ENCODE results near the gene SEC24A. TPM values are rescaled to one million over a fixed set of nuclear protein-coding genes. Genes with fewer than 3 reads are reported as not detected.
"Not testable (repeated sequence)": the region's sequence is repeated elsewhere in the genome, so short reads cannot be mapped to it uniquely, and the experiment has no call there.

Gene SEC24A
- 52.7 TPM for total RNA-seq
- polyA plus RNA-seq, result 7.8 TPM

DNA sequence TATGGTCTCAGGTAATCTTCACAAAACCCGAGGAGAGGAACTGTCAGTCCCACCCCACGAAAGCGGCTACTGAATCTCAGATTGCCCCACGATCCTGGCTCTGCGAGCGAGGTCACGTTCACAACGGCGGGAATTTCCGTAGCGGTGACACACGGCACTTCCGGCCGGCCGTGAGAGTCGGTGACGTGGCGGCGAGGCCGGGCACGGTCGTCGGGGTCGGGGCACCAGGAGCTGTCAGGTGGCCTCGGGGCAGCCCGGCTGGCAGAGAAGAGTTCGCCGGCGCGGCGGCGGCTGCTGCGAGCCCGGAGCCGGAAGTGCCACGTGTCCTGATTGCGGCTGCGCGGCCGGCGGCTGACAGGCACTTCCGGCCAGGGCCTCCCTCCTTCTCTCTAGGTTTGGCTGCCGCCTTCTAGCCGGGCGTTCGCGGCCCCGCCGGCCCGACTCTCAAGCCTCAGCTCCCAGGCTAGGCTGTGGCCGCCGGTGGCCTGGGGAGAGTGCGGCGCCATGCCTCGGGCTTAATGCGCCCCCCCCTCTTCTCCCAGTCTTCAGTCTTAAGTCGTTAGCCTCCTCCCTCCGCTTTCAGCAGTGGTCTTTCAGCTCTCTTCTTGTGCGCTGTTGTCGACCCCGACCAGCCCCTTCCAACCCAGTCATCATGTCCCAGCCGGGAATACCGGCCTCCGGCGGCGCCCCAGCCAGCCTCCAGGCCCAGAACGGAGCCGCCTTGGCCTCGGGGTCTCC is at the start of gene SEC24A:
Gene SEC24A, plus strand, starts transcription at position 361 of the 738 bp plus-strand sequence. Its CDS starts 292 bp downstream, at position 653.
- peak within 1 kb of the TSS; percentile 90 for H3K27ac ChIP-seq (ENCODE audit: low read depth)
- H3K36me3 ChIP-seq (ENCODE audit: insufficient read depth), result no peaks in the 10 kb centered on the region
- no peaks in the 10 kb centered on the region for H3K4me1 ChIP-seq (ENCODE audit: insufficient read depth)
- DNase-seq (ENCODE audit: extremely low spot score), result peak; percentile 21
- peak within 1 kb of the TSS; percentile 95 for H3K4me3 ChIP-seq (ENCODE audit: low read depth, low read length)
- under 1% methylated on average over 69 of the region's 69 CpGs for WGBS

DNA sequence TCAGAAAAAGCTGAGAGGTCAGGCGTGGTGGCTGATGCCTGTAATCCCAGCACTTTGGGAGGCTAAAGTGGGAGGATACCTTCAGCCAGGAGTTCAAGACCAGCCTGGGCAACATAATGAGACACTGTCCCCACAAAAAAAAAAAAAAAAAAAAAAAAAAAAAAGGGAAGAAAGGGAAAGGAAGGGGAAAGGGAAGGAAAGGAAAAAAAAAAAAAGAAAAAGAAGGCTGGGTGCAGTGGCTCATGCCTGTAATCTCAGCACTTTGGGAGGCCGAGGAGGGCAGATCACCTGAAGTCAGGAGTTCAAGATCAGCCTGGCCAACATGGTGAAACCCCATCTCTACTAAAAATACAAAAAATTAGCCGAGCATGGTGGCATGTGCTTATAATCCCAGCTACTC is 48.8 kb upstream of the SEC24A start:
- not testable (repeated sequence) for H3K4me3 ChIP-seq (ENCODE audit: low read depth, low read length); H3K4me1 ChIP-seq (ENCODE audit: insufficient read depth); H3K27ac ChIP-seq (ENCODE audit: low read depth); DNase-seq (ENCODE audit: extremely low spot score); H3K36me3 ChIP-seq (ENCODE audit: insufficient read depth)
- 89% methylated on average over 3 of the region's 3 CpGs for WGBS

DNA sequence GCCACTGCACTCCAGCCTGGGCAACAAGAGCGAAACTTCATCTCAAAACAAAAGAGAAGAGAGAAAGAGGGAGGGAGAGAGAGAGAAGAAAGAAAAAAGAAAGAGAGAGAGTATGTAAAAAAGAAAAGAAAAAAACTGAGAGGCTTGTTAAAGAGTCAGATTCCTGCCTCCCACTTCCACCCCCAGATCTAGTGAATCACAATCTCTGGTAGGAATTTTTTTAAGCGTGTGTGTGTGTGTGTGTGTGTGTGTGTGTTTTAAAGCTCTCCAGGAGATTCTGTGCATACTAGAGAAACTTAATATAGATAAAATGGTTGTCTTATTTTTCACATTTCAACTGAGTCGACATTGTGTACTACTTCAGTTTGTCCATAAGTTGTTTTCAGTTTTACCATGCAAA is 48.0 kb upstream of the SEC24A start:
- H3K27ac ChIP-seq (ENCODE audit: low read depth), result no peak overlapping the region
- DNase-seq (ENCODE audit: extremely low spot score), result no peak
- no peak overlapping the region for H3K4me3 ChIP-seq (ENCODE audit: low read depth, low read length)
- H3K36me3 ChIP-seq (ENCODE audit: insufficient read depth), result peaks cover 5% of the 10 kb centered on the region
- WGBS, result 77% methylated on average over 3 of the region's 3 CpGs
- no peaks in the 10 kb centered on the region for H3K4me1 ChIP-seq (ENCODE audit: insufficient read depth)

DNA sequence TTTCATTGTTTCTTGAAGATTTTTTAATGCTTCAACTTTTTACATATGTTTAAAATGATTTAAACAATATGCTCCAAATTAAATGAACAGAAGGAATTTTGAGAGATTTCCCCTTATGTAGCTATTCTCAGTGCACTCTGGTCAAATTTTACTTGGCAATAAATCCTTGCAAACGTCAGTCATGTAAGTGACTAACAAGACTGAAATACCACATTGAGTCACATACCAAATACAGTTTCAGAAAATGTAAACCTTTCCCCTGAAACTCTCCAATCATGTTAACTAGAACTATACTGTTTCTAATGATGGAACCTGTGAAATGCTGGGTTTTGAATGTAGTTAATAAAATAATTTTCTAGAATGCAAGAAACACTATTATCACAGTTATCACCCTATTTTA is 45.5 kb upstream of the SEC24A start:
- Histone ChIP-seq H3K4me3 (ENCODE audit: low read depth, low read length) (no peak overlapping the region), H3K36me3 (ENCODE audit: insufficient read depth) (peaks cover 7% of the 10 kb centered on the region), H3K4me1 (ENCODE audit: insufficient read depth) (no peaks in the 10 kb centered on the region), H3K27ac (ENCODE audit: low read depth) (no peak overlapping the region)
- 45% methylated on average over 1 of the region's 1 CpG for WGBS
- no peak for DNase-seq (ENCODE audit: extremely low spot score)

DNA sequence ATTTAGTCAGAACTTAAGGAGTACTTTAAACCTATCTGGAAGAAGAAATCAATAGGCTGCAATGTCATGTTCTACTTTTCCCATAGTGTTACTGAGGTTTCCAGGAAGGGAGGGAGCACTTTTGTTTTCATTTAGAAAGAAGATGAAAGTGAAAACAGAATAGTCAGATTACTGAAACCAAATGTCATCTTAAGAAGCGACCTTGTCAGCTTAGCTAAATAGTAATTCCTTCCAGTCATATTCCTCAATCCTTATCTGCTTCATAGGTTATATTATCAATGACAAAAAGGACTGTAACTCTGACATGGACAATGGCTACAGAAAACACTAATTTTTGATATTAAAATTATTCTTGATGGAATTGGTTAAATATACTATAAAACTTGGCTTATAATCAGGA is 43.7 kb upstream of the SEC24A start:
- no peak for DNase-seq (ENCODE audit: extremely low spot score)
- 88% methylated on average over 1 of the region's 1 CpG for WGBS
- Histone ChIP-seq H3K4me1 (ENCODE audit: insufficient read depth) (no peaks in the 10 kb centered on the region), H3K27ac (ENCODE audit: low read depth) (no peak overlapping the region), H3K36me3 (ENCODE audit: insufficient read depth) (peaks cover 9% of the 10 kb centered on the region), H3K4me3 (ENCODE audit: low read depth, low read length) (no peak overlapping the region)

DNA sequence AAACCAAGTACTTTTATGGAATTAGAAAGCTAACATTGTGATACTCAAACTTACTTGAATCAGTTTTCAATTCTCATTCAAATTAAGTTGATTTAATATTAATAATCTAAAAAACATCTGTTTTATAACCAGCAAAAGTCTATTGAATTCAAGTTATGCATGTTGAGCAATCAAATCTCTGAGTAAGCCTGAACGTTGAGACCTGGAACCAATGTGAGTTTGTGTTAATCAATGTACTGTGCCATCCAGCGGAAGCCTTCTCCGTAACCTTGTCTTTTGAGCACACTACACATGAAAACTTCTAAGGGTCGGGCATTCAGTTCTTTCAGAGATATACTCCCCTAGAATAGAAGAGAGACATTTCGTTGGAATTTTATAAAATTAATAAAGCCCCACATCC is 41.9 kb upstream of the SEC24A start:
- H3K36me3 ChIP-seq (ENCODE audit: insufficient read depth), result peaks cover 9% of the 10 kb centered on the region
- WGBS, result 90% methylated on average over 5 of the region's 5 CpGs
- no peak for DNase-seq (ENCODE audit: extremely low spot score)

DNA sequence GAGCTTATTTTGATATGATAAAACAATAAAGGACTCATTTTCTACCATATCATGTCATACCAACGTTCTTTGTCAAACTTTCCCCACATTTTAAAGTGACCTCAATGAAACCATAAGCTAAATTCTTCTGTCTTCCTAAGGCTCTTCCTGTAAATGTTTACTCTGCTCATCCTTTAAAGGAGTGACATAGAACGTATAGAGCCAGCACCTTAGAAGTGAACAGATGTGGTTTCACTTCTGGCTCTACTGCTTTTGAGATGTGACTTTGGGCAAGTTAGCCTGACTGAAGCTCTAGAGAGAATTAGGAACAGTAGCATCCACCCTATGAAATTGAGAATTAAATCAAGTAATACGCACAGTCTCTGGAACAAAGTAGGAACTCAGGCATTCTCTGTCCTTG is 40.0 kb upstream of the SEC24A start:
- H3K27ac ChIP-seq (ENCODE audit: low read depth), result no peak overlapping the region
- H3K36me3 ChIP-seq (ENCODE audit: insufficient read depth), result peaks cover 9% of the 10 kb centered on the region
- WGBS, result 83% methylated on average over 3 of the region's 3 CpGs

More for the DNA sequence above, 41.9 kb upstream of the SEC24A start:
- Histone ChIP-seq H3K27ac (ENCODE audit: low read depth) (no peak overlapping the region), H3K4me3 (ENCODE audit: low read depth, low read length) (no peak overlapping the region), H3K4me1 (ENCODE audit: insufficient read depth) (no peaks in the 10 kb centered on the region)

DNA sequence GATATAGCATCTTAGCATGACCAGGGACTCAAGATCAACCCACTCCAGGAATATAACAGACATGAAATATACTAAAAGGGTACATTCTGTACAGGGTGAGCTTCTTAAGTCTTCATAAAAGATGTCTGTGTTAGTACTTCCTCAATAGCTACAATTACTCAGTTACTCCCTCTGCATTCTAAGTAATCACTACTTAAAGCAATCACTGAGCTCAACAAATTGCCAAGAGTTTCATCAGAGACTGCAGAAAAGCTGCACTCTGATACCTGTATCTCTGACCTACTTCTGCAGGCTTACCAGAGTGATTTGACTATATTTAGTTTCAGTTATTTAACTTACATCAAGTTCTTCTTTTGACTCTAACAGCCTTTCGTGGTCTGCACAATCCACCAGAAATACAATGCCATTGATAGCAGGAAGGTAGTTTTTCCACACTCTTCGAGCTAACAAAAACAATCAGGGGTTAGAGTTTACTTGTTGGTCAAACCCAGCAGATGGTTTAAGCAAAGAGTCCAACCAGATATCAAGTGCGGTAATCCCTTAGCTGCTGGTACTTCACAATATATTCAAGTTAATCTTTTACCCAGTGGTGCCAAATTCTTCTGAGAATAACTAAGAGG is 39.2 kb upstream of the SEC24A start:
- H3K4me3 ChIP-seq (ENCODE audit: low read depth, low read length), result no peak overlapping the region
- WGBS, result 82% methylated on average over 3 of the region's 3 CpGs
- H3K4me1 ChIP-seq (ENCODE audit: insufficient read depth), result no peaks in the 10 kb centered on the region
- peaks cover 6% of the 10 kb centered on the region for H3K36me3 ChIP-seq (ENCODE audit: insufficient read depth)
- no peak for DNase-seq (ENCODE audit: extremely low spot score)
- H3K27ac ChIP-seq (ENCODE audit: low read depth), result no peak overlapping the region

More for the DNA sequence above, 40.0 kb upstream of the SEC24A start:
- no peaks in the 10 kb centered on the region for H3K4me1 ChIP-seq (ENCODE audit: insufficient read depth)
- H3K4me3 ChIP-seq (ENCODE audit: low read depth, low read length), result no peak overlapping the region
- DNase-seq (ENCODE audit: extremely low spot score), result no peak

DNA sequence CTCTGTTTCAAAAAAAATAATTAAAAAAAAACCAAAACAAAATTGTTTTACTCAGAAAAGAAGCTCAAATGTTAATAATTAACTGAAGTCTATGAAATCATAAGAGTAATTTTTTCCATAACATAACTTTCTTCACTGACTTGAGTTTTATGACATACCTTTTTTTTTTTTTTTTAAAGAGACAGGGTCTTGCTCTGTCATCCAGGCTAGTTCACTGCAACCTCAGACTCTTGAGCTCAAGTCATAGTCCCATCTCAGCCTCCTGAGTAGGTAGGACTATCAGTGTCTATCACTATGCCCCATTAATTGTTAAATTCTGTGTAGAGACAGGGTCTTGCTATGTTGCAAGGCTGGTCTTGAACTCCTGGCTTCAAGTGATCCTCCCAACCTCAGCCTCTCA is 37.9 kb upstream of the SEC24A start:
- DNase-seq (ENCODE audit: extremely low spot score), result no peak
- Histone ChIP-seq H3K36me3 (ENCODE audit: insufficient read depth) (peaks cover 6% of the 10 kb centered on the region), H3K27ac (ENCODE audit: low read depth) (no peak overlapping the region), H3K4me3 (ENCODE audit: low read depth, low read length) (no peak overlapping the region), H3K4me1 (ENCODE audit: insufficient read depth) (no peaks in the 10 kb centered on the region)

DNA sequence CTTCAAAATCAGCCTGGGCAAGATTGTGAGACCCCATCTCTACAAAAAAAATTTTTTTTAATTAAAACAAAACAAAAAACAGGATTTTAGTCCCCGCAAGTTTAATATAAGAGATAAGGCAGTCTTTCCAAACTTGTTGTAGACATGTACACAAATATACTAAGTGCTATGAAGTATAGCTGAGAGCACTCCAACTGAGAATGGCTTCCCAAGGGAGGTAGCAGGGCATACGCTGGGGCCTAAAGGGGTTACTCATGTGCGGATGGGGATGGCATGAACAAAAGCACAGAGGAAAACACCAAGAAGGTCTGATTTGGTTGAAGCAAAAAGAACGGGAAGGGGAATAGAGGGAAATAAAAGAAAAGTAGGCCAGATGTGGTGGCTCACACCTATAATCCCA is 37.1 kb upstream of the SEC24A start:
- no peak for DNase-seq (ENCODE audit: extremely low spot score)
- Histone ChIP-seq H3K4me3 (ENCODE audit: low read depth, low read length) (no peak overlapping the region), H3K27ac (ENCODE audit: low read depth) (no peak overlapping the region), H3K4me1 (ENCODE audit: insufficient read depth) (no peaks in the 10 kb centered on the region), H3K36me3 (ENCODE audit: insufficient read depth) (peaks cover 6% of the 10 kb centered on the region)
- 96% methylated on average over 4 of the region's 4 CpGs for WGBS

DNA sequence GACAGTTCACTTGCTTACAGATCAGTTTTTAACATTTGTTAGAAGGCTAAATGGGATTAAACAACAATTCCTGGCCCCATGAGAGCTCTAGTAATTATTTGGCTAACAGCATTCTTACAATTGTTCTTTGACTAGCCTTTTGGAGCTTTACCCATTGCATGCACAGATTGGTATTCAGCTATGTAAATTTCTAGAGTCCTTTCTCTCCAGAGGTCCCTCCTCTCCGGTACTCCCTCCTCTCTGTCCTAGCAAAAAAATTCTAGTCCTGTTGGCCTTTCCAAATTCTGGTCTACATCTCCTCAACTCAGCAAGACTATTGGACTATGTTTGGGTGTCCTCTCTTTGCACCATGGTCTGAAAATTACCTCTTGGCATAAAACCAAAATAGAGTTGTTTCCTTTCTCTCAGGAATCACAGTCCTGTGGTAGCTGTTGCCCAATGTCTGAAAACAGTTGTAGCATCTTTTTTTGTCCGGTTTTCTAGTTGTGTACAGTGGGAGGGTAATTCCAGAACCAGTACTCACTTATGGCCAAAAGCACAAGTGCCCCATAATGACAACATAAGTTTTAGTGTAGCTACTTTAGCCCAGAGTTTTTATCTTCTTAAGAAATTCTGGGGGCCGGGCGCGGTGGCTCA is 34.0 kb upstream of the SEC24A start:
- no peak for DNase-seq (ENCODE audit: extremely low spot score)
- Histone ChIP-seq H3K27ac (ENCODE audit: low read depth) (no peak overlapping the region), H3K4me3 (ENCODE audit: low read depth, low read length) (no peak overlapping the region), H3K4me1 (ENCODE audit: insufficient read depth) (no peaks in the 10 kb centered on the region), H3K36me3 (ENCODE audit: insufficient read depth) (peaks cover 2% of the 10 kb centered on the region)
- 92% methylated on average over 5 of the region's 5 CpGs for WGBS

DNA sequence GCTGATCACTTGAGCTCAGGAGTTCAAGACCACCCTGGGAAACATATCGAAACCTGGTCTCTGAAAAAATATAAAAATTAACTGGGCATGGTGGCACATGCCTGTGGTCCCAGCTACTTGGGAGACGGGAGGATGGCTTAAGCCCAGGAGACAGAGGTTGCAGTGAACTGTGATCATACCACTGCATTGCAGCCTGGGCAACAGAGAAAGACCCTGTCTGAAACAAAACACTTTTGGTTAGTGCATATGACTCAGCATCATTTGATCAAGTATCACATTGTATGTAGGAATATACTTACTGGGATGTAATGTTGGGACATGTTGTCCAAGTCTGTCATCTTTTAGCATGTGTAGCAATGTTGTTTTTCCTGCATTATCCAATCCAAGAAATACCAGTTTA is 28.0 kb upstream of the SEC24A start:
- no peaks in the 10 kb centered on the region for H3K4me1 ChIP-seq (ENCODE audit: insufficient read depth)
- no peak overlapping the region for H3K27ac ChIP-seq (ENCODE audit: low read depth)
- 93% methylated on average over 2 of the region's 2 CpGs for WGBS
- H3K36me3 ChIP-seq (ENCODE audit: insufficient read depth), result no peaks in the 10 kb centered on the region
- H3K4me3 ChIP-seq (ENCODE audit: low read depth, low read length), result no peak overlapping the region
- DNase-seq (ENCODE audit: extremely low spot score), result no peak

DNA sequence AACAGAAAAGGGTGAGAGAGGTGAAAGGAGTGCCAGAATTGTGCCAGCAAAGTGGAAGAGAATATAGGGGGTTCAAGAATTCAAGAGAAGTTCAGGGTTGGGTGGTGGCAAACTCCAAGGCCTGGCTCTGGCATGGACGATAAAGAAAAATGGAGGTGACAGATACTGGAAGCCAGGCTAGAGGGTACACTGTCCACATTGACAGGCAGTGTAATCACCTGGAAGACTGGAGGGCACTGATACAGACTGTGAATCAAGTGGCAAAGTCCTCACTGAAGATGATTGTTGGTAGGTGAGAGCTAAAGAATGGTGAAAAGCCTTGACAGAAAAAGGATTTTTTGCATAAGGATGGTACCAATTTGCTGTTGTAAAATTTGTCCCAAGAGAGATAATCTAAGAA is 23.0 kb upstream of the SEC24A start:
- no peak overlapping the region for H3K4me3 ChIP-seq (ENCODE audit: low read depth, low read length)
- H3K4me1 ChIP-seq (ENCODE audit: insufficient read depth), result no peaks in the 10 kb centered on the region
- H3K36me3 ChIP-seq (ENCODE audit: insufficient read depth), result no peaks in the 10 kb centered on the region
- 90% methylated on average over 1 of the region's 1 CpG for WGBS
- no peak overlapping the region for H3K27ac ChIP-seq (ENCODE audit: low read depth)
- no peak for DNase-seq (ENCODE audit: extremely low spot score)

DNA sequence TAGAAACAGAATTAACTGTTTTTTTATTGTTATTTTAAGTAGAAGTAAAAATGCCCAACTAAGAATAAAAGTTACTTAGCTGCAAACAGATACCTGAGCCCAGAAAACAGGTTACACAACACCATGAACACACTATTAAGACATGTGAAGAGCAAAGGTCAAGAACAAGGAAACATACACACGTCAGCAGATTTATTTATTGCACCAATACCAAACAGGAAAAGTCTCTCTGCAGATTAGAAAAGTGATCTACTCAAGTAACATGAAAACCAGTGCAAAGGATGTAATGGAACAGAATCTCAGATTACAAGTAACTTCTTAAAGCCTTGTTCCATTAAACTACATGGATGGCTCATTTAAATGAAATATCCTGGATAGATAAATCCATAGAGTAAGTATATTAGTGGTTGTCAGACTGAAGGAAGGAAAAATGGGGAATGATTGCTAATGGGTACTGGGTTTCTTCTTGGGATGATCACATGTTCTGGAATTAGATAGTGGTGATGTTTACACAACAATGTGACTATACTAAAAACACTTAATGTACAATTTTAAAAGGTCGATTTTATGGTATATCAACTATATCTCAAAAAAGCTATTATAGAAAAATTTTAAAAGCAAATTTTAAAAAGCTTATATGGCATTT is 22.1 kb upstream of the SEC24A start:
- H3K4me3 ChIP-seq (ENCODE audit: low read depth, low read length), result no peak overlapping the region
- DNase-seq (ENCODE audit: extremely low spot score), result peak; percentile 15
- H3K27ac ChIP-seq (ENCODE audit: low read depth), result no peak overlapping the region
- no peaks in the 10 kb centered on the region for H3K4me1 ChIP-seq (ENCODE audit: insufficient read depth)
- no peaks in the 10 kb centered on the region for H3K36me3 ChIP-seq (ENCODE audit: insufficient read depth)
- WGBS, result 62% methylated on average over 2 of the region's 2 CpGs
